GM08714 (cell line): Measurements from ENCODE around the gene NUFIP2.
"Not testable (repeated sequence)": the region's sequence is repeated elsewhere in the genome, so short reads cannot be mapped to it uniquely, and the experiment has no call there.

Experiments
- H3K4me3 ChIP-seq: fragments of 200-500 bp; sonication (Bioruptor generic); 2 replicates; pipeline ENCODE4 v1.5.1; 2014; ENCODE audit warnings: mild to moderate bottlenecking, low read length, inconsistent platforms
- ZNF274 ChIP-seq: IDR thresholded peaks from 2 replicates; pipeline ENCODE4 v1.6.1; 2012; ENCODE audit warnings: mild to moderate bottlenecking, low read depth, low read length

Gene NUFIP2

GRCh38 chr17:29293890-29294579 lies at the start of gene NUFIP2:
TSS of gene NUFIP2 (minus strand) at chr17:29294148. CDS start at chr17:29294059, 89 bp downstream.
- no peak for TF ChIP-seq ZNF274
- H3K4me3 ChIP-seq, result peak within 1 kb of the TSS; percentile 87

GRCh38 chr17:29342158-29342765 lies 48.3 kb upstream of the NUFIP2 start:
- no peak overlapping the region for H3K4me3 ChIP-seq
- TF ChIP-seq ZNF274, result no peak

DNA sequence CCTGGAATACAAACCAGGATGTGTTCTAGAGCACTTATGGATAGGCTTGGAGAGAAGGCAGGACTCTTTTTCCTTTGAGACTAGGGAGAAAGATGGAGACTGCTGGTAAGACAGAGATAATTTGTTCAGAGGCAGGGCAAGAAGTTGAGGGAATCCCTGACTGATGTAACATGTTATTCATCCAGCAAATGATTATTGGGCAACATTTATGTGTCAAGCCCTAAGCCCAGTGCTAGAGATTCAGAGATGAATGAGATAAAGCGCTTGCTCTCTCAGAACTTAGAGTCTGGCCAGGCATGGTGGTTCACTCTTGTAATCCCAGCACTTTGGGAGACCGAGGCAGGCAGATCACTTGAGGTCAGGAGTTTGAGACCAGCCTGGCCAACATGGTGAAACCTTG lies 47.8 kb upstream of the NUFIP2 start:
- H3K4me3 ChIP-seq, result no peak overlapping the region
- no peak for TF ChIP-seq ZNF274

DNA sequence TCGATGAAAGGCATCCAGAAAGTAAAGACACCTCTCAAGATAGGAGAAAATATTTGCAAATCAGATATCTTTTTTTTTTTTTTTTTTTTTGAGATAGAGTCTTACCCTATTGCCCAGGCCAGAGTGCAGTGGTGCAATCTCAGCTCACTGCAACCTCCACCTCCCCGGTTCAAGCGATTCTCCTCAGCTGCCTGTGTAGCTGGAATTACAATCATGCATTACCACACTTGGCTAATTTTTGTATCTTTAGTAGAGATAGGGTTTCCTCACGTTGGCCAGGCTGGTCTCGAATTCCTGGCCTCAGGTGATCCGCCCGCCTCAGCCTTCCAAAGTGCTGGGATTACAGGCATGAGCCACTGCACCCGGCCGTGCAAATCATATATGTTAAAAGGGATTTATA lies 45.1 kb upstream of the NUFIP2 start:
- not testable (repeated sequence) for H3K4me3 ChIP-seq

- H3K4me3 ChIP-seq, result no peak overlapping the region
- no peak for TF ChIP-seq ZNF274
Observed at GRCh38 chr17:29331708-29332085, 37.7 kb upstream of the NUFIP2 start.

GRCh38 chr17:29331075-29331707 lies 37.2 kb upstream of the NUFIP2 start:
- no peak overlapping the region for H3K4me3 ChIP-seq
- TF ChIP-seq ZNF274, result no peak

DNA sequence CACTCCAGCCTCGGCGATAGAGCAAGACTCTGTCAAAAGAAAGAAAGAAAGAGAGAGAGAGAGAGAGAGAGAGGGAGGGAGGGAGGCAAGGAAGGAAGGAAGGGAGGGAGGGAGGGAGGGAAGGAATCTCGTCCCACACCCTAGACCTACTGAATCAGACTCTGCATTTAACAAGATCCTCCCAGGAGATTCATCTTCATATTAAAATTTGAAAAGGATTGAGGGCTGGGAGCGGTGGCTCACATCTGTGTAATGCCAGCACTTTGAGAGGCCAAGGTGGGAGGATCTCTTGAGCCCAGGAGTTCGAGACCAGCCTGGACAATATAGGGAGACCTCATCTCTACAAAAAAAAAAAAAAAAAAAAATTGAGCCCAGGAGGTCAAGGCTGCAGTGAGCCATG lies 33.5 kb upstream of the NUFIP2 start:
- no peak for TF ChIP-seq ZNF274
- H3K4me3 ChIP-seq, result no peak overlapping the region

GRCh38 chr17:29326023-29326813 lies 32.3 kb upstream of the NUFIP2 start:
- no peak for TF ChIP-seq ZNF274
- no peak overlapping the region for H3K4me3 ChIP-seq

GRCh38 chr17:29322363-29322762 lies 28.4 kb upstream of the NUFIP2 start:
- TF ChIP-seq ZNF274, result no peak
- no peak overlapping the region for H3K4me3 ChIP-seq

DNA sequence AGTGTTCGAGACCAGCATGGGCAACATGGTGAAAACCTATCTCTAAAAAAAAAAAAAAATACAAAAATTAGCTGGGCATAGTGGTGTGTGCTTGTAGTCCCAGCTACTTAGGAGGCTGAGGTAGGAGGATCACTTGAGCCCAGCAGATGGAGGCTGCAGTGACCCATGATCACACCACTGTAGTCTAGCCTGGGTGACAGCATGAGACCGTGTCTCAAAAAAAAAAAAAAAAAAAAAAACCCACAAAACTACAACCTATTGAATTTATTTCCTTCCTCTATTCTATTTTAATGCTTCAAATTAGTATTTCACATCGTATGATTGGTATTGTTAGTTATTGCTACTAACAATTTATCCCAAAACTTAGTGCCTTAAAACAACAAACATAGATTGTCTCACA lies 9.4 kb upstream of the NUFIP2 start:
- no peak for TF ChIP-seq ZNF274
- H3K4me3 ChIP-seq, result no peak overlapping the region

- TF ChIP-seq ZNF274, result no peak
- H3K4me3 ChIP-seq, result no peak overlapping the region
Observed at GRCh38 chr17:29299031-29299430, 5.1 kb upstream of the NUFIP2 start.

DNA sequence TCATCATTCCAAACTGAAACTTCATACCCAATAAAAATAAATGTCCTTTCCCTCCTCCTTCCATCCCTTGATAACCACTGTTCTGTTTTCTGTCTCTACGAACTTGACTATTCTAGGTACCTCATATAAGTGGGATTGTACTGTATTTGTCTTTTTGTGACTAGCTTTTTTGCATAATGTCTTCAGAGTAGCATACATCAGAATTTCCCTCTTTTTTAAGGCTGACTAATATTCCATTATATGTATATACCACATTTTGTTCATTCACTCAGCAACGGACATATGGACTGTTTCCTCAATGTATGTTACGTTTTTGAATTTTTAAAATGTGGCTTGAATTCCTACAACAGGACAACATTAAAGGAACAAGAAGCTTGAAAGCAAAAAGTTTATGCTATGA lies 1.5 kb upstream of the NUFIP2 start:
- H3K4me3 ChIP-seq, result no peak overlapping the region
- TF ChIP-seq ZNF274, result no peak

DNA sequence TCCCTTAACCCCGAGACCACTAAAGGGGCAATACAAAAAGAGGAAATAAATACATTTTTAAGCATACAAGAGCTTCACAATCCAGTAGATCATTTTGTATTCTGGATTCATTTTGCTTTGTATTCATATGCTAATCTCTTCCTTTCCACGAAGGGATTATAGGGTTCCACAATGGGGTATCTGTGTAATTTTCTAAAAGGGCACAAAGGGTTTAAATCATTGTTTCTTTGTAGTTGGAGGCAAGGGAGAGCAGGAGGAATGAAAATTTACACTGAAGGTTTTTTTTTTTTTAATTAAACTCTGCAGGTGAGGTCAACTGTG lies 592 bp upstream of the NUFIP2 start:
- no peak for TF ChIP-seq ZNF274
- peak overlapping the region; percentile 84 for H3K4me3 ChIP-seq

DNA sequence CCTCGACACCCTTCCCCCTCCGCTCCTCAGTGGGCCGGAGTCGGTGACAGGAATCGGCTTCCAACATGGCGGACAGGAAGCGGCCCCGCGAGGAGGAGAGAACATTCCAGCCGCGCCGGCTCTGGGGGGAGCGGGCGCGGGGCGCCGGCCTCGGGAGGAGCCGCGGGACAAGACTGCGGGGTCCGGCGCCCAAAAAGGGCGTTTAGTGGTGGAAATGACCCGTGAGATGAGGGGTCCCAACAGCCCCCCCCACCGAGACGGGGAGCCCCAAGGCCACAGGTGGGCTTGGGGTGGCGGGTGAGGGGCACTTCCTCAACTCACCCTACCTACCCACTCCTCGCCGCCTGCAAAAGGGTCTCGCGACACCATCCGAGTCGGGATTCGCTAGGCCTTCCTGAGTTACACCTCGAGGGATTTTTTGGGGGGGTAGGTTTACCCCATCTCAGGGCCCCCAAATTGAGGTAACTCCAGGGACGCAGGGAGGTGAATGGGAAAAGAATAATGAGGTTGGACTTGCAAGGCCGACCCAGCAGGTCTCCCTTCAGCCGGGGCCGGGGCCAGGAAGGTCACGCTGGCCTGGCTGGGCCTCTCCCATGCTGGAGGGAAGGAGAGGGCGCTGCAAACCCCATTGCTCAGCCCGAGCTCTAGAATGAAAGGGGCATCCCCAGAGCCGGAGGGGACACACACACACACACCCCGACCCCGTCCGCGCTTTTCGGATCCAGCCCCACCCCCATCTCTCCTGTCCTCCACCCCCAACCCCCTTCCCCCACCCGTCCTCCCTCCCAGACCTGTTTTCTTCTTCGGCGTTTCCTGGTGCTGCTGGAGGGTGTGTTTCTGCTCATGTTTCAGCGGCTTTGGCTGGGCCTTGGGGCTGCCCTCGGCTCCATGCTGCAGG lies 707 bp downstream of the NUFIP2 start:
- TF ChIP-seq ZNF274, result no peak
- peak overlapping the region; percentile 87 for H3K4me3 ChIP-seq
